ENCODE results near the gene ADAMTS17.

The ADAMTS17 gene

GRCh38 chr15:100055821-100056220 is 286.0 kb downstream of the ADAMTS17 start:
- H4K20me1 ChIP-seq (ENCODE audit: insufficient read depth, low read length): no peaks in the 10 kb centered on the region
- H3K9me3 ChIP-seq (ENCODE audit: insufficient read depth, low read length, severe bottlenecking): no peaks in the 10 kb centered on the region
- no peaks in the 10 kb centered on the region for H3K4me1 ChIP-seq (ENCODE audit: insufficient read depth, low read length)
- no peak overlapping the region for H3K9ac ChIP-seq (ENCODE audit: low read depth, low read length)
- no peak for ATAC-seq (ENCODE audit: insufficient read depth, low read depth)
- H3K4me3 ChIP-seq (ENCODE audit: low read depth in 1 of 2, low read length in 2 of 2): no peak overlapping the region
- no peak overlapping the region for H3K4me2 ChIP-seq (ENCODE audit: insufficient read depth, low read length)
- no peak for TF ChIP-seq CTCF (IDR thresholded peaks at IDR 0.05; ENCODE audit: borderline replicate concordance, extremely low read depth, low read length, poor library complexity, severe bottlenecking)
- TF ChIP-seq EZH2 (IDR thresholded peaks at IDR 0.05; ENCODE audit: borderline replicate concordance, low read depth, low read length, severe bottlenecking): no peak
- no peak overlapping the region for H3K27ac ChIP-seq (ENCODE audit: low read length)
- H3K79me2 ChIP-seq (ENCODE audit: insufficient read depth, low read length): no peaks in the 10 kb centered on the region
- no peaks in the 10 kb centered on the region for H3K27me3 ChIP-seq (ENCODE audit: insufficient read depth, low read length, poor library complexity)
- peaks cover 70% of the 10 kb centered on the region for H3K36me3 ChIP-seq (ENCODE audit: insufficient read depth, low read length)
- no peak overlapping the region for H2AFZ ChIP-seq (ENCODE audit: low read depth, low read length)
- DNase-seq: no peak

GRCh38 chr15:100054539-100054938 is 287.2 kb downstream of the ADAMTS17 start:
- DNase-seq (no peak), ATAC-seq (ENCODE audit: insufficient read depth, low read depth) (no peak)
- no peaks in the 10 kb centered on the region for H3K79me2 ChIP-seq (ENCODE audit: insufficient read depth, low read length)
- no peak overlapping the region for H3K9ac ChIP-seq (ENCODE audit: low read depth, low read length)
- no peaks in the 10 kb centered on the region for H3K27me3 ChIP-seq (ENCODE audit: insufficient read depth, low read length, poor library complexity)
- H3K9me3 ChIP-seq (ENCODE audit: insufficient read depth, low read length, severe bottlenecking): no peaks in the 10 kb centered on the region
- no peaks in the 10 kb centered on the region for H4K20me1 ChIP-seq (ENCODE audit: insufficient read depth, low read length)
- H3K27ac ChIP-seq (ENCODE audit: low read length): no peak overlapping the region
- no peak overlapping the region for H3K4me2 ChIP-seq (ENCODE audit: insufficient read depth, low read length)
- no peak for TF ChIP-seq EZH2 (IDR thresholded peaks at IDR 0.05; ENCODE audit: borderline replicate concordance, low read depth, low read length, severe bottlenecking)
- TF ChIP-seq CTCF (IDR thresholded peaks at IDR 0.05; ENCODE audit: borderline replicate concordance, extremely low read depth, low read length, poor library complexity, severe bottlenecking): no peak
- H3K36me3 ChIP-seq (ENCODE audit: insufficient read depth, low read length): peaks cover 74% of the 10 kb centered on the region
- no peaks in the 10 kb centered on the region for H3K4me1 ChIP-seq (ENCODE audit: insufficient read depth, low read length)
- no peak overlapping the region for H2AFZ ChIP-seq (ENCODE audit: low read depth, low read length)
- no peak overlapping the region for H3K4me3 ChIP-seq (ENCODE audit: low read depth in 1 of 2, low read length in 2 of 2)

GRCh38 chr15:100053474-100054121 is 288.2 kb downstream of the ADAMTS17 start:
- TF ChIP-seq EZH2 (IDR thresholded peaks at IDR 0.05; ENCODE audit: borderline replicate concordance, low read depth, low read length, severe bottlenecking) (no peak), CTCF (IDR thresholded peaks at IDR 0.05; ENCODE audit: borderline replicate concordance, extremely low read depth, low read length, poor library complexity, severe bottlenecking) (no peak)
- Histone ChIP-seq H3K9me3 (ENCODE audit: insufficient read depth, low read length, severe bottlenecking) (no peaks in the 10 kb centered on the region), H3K27me3 (ENCODE audit: insufficient read depth, low read length, poor library complexity) (no peaks in the 10 kb centered on the region), H2AFZ (ENCODE audit: low read depth, low read length) (no peak overlapping the region), H3K79me2 (ENCODE audit: insufficient read depth, low read length) (no peaks in the 10 kb centered on the region), H3K36me3 (ENCODE audit: insufficient read depth, low read length) (peaks cover 77% of the 10 kb centered on the region), H3K4me1 (ENCODE audit: insufficient read depth, low read length) (no peaks in the 10 kb centered on the region), H4K20me1 (ENCODE audit: insufficient read depth, low read length) (no peaks in the 10 kb centered on the region), H3K9ac (ENCODE audit: low read depth, low read length) (no peak overlapping the region), H3K27ac (ENCODE audit: low read length) (no peak overlapping the region), H3K4me2 (ENCODE audit: insufficient read depth, low read length) (no peak overlapping the region), H3K4me3 (ENCODE audit: low read depth in 1 of 2, low read length in 2 of 2) (no peak overlapping the region)
- ATAC-seq (ENCODE audit: insufficient read depth, low read depth) (no peak), DNase-seq (no peak)
